Measurements from ENCODE around the gene SPOCK3. TPM values are rescaled to one million over a fixed set of nuclear protein-coding genes. Genes with fewer than 3 reads are reported as not detected.

SPOCK3 gene
- polyA plus RNA-seq, 3 donors: 0.31 to 1.9 (median 1.2) TPM

DNA sequence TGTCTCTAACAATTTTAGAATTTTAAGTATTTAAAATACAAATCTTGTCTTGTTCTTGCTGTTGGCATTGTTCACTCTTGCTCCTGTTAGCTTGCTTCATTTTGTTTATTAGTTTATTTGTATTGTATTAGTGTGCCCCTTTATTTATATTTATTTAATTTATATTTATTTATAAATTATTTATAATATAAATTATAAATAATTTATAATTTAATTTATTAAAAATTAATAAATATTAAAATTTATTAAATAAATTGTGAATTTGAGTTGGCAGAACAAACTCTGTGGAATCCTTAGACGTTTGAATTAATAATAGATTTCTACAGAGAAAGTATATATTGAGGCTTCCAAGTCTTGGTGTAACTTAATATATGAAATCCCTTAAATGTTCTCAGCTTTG lies 331.4 kb downstream of the SPOCK3 start:
- Histone ChIP-seq H2AFZ (ENCODE audit: insufficient read depth, low read depth, low read length, poor library complexity, severe bottlenecking) (no peak overlapping the region), H3K36me3 (replicated peaks in 1 of 2; ENCODE audit: control insufficient read depth in 1 of 2, insufficient read depth in 2 of 2, low read length in 2 of 2) (no peaks in the 10 kb centered on the region), H4K20me1 (ENCODE audit: insufficient read depth, low read length) (no peaks in the 10 kb centered on the region), H3K27me3 (ENCODE audit: control insufficient read depth in 2 of 2, insufficient read depth in 2 of 2, low read length in 2 of 2) (no peaks in the 10 kb centered on the region), H3K4me1 (ENCODE audit: control insufficient read depth in 1 of 2, insufficient read depth in 2 of 2, low read length in 2 of 2) (no peaks in the 10 kb centered on the region), H3K4me3 (replicated peaks in 1 of 3; ENCODE audit: low read depth in 2 of 3, low read length in 3 of 3) (no peak overlapping the region), H3K27ac (ENCODE audit: low read depth in 1 of 2, low read length in 2 of 2) (no peak overlapping the region), H3K9ac (ENCODE audit: insufficient read depth, low read length, poor library complexity, severe bottlenecking) (no peak overlapping the region), H3K4me2 (replicated peaks; ENCODE audit: extremely low read depth, low read length, poor library complexity, severe bottlenecking) (no peak overlapping the region), H3K79me2 (ENCODE audit: insufficient read depth, low read length) (no peaks in the 10 kb centered on the region), H3K9me3 (replicated peaks in 1 of 2; ENCODE audit: control insufficient read depth in 1 of 2, insufficient read depth in 1 of 2, low read length in 2 of 2) (peaks cover 3 to 6% of the 10 kb centered on the region in 2 donors)
- no CpG with 5 or more reads among the region's 1 CpG for WGBS (ENCODE audit: insufficient coverage)
- no peak for DNase-seq
- TF ChIP-seq, protein P1, sequence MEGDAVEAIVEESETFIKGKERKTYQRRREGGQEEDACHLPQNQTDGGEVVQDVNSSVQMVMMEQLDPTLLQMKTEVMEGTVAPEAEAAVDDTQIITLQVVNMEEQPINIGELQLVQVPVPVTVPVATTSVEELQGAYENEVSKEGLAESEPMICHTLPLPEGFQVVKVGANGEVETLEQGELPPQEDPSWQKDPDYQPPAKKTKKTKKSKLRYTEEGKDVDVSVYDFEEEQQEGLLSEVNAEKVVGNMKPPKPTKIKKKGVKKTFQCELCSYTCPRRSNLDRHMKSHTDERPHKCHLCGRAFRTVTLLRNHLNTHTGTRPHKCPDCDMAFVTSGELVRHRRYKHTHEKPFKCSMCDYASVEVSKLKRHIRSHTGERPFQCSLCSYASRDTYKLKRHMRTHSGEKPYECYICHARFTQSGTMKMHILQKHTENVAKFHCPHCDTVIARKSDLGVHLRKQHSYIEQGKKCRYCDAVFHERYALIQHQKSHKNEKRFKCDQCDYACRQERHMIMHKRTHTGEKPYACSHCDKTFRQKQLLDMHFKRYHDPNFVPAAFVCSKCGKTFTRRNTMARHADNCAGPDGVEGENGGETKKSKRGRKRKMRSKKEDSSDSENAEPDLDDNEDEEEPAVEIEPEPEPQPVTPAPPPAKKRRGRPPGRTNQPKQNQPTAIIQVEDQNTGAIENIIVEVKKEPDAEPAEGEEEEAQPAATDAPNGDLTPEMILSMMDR (IDR thresholded peaks at IDR 0.05): no peak
- Mint-ChIP-seq H3K4me3 (no peak overlapping the region), H3K9me3 (peaks cover 0 to 8% (median under 1%) of the 10 kb centered on the region in 7 donors), H3K27ac (no peak overlapping the region), H3K36me3 (no peaks in the 10 kb centered on the region), H3K27me3 (ENCODE audit: low read depth in 3 of 3) (peaks cover 0 to 2% (median 0%) of the 10 kb centered on the region in 3 donors), H3K4me1 (no peaks in the 10 kb centered on the region)
- intact Hi-C loops (cut with micrococcal nuclease): no loop called here

DNA sequence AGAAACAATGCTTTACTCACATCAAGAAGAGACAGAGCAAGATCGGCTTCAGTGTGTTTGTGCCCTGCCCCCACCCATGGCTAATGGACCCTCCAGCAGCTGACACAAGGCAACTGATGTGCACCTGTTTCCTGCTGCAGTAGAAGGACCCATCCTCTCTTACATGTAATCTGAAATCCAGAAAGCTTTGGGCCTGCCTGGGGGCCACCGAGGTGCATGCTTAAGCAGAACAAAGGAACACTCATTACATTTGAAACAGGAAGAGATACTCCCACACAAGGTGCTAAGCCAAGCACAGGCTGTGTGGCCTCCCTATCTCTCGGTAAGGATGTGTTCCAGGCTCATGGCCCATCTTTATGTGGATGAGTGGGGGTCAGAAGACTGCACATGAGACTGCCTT lies 338.0 kb downstream of the SPOCK3 start:
- no peak overlapping the region for H2AFZ ChIP-seq (ENCODE audit: insufficient read depth, low read depth, low read length, poor library complexity, severe bottlenecking)
- no peaks in the 10 kb centered on the region for H4K20me1 ChIP-seq (ENCODE audit: insufficient read depth, low read length)
- Mint-ChIP-seq H3K4me1 (no peaks in the 10 kb centered on the region), H3K27ac (no peak overlapping the region), H3K9me3 (peaks cover 0 to 15% (median 5%) of the 10 kb centered on the region in 7 donors), H3K36me3 (no peaks in the 10 kb centered on the region), H3K4me3 (no peak overlapping the region), H3K27me3 (ENCODE audit: low read depth in 3 of 3) (peaks cover 0 to 2% (median 0%) of the 10 kb centered on the region in 3 donors)
- H3K27me3 ChIP-seq (ENCODE audit: control insufficient read depth in 2 of 2, insufficient read depth in 2 of 2, low read length in 2 of 2): no peaks in the 10 kb centered on the region
- no peak overlapping the region for H3K27ac ChIP-seq (ENCODE audit: low read depth in 1 of 2, low read length in 2 of 2)
- no peaks in the 10 kb centered on the region for H3K36me3 ChIP-seq (replicated peaks in 1 of 2; ENCODE audit: control insufficient read depth in 1 of 2, insufficient read depth in 2 of 2, low read length in 2 of 2)
- H3K4me2 ChIP-seq (replicated peaks; ENCODE audit: extremely low read depth, low read length, poor library complexity, severe bottlenecking): no peak overlapping the region
- H3K4me3 ChIP-seq (replicated peaks in 1 of 3; ENCODE audit: low read depth in 2 of 3, low read length in 3 of 3): no peak overlapping the region
- WGBS (ENCODE audit: insufficient coverage): 80% methylated on average over 1 of the region's 3 CpGs
- no peaks in the 10 kb centered on the region for H3K4me1 ChIP-seq (ENCODE audit: control insufficient read depth in 1 of 2, insufficient read depth in 2 of 2, low read length in 2 of 2)
- no peak for DNase-seq
- TF ChIP-seq, protein P1 (IDR thresholded peaks at IDR 0.05): no peak
- no peak overlapping the region for H3K9ac ChIP-seq (ENCODE audit: insufficient read depth, low read length, poor library complexity, severe bottlenecking)
- peaks cover 3 to 16% of the 10 kb centered on the region in 2 donors for H3K9me3 ChIP-seq (replicated peaks in 1 of 2; ENCODE audit: control insufficient read depth in 1 of 2, insufficient read depth in 1 of 2, low read length in 2 of 2)
- H3K79me2 ChIP-seq (ENCODE audit: insufficient read depth, low read length): no peaks in the 10 kb centered on the region
- intact Hi-C loops (cut with micrococcal nuclease): no loop called here

Data from CD14-positive monocyte (primary cell).